ENCODE measurements around the gene NBEAL2.

Gene NBEAL2, protein sequence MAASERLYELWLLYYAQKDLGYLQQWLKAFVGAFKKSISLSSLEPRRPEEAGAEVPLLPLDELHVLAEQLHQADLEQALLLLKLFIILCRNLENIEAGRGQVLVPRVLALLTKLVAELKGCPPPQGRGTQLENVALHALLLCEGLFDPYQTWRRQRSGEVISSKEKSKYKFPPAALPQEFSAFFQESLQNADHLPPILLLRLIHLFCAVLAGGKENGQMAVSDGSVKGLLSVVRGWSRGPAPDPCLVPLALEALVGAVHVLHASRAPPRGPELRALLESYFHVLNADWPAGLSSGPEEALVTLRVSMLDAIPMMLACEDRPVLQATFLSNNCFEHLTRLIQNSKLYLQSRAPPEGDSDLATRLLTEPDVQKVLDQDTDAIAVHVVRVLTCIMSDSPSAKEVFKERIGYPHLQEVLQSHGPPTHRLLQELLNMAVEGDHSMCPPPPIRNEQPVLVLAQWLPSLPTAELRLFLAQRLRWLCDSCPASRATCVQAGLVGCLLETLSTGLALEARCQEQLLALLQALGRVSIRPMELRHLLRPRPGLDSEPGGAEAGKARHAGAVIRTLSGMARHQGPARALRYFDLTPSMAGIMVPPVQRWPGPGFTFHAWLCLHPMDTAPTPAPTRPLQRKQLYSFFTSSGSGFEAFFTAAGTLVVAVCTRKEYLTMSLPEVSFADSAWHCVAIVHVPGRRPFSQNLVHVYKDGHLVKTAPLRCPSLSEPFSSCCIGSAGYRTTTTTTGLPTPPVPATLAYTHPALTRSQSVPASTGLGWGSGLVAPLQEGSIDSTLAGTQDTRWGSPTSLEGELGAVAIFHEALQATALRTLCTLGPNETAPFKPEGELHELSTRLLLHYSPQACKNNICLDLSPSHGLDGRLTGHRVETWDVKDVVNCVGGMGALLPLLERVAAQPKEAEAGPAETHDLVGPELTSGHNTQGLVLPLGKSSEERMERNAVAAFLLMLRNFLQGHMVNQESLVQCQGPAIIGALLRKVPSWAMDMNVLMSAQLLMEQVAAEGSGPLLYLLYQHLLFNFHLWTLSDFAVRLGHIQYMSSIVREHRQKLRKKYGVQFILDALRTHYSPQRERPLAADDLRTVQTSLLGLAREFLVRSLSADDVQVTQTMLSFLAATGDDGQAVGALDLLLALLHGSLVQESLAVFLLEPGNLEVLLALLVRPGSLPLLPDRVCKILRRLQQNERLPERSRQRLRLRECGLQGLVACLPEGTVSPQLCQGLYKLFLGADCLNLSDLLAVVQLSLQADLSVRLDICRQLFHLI (N-terminal part only)

DNA sequence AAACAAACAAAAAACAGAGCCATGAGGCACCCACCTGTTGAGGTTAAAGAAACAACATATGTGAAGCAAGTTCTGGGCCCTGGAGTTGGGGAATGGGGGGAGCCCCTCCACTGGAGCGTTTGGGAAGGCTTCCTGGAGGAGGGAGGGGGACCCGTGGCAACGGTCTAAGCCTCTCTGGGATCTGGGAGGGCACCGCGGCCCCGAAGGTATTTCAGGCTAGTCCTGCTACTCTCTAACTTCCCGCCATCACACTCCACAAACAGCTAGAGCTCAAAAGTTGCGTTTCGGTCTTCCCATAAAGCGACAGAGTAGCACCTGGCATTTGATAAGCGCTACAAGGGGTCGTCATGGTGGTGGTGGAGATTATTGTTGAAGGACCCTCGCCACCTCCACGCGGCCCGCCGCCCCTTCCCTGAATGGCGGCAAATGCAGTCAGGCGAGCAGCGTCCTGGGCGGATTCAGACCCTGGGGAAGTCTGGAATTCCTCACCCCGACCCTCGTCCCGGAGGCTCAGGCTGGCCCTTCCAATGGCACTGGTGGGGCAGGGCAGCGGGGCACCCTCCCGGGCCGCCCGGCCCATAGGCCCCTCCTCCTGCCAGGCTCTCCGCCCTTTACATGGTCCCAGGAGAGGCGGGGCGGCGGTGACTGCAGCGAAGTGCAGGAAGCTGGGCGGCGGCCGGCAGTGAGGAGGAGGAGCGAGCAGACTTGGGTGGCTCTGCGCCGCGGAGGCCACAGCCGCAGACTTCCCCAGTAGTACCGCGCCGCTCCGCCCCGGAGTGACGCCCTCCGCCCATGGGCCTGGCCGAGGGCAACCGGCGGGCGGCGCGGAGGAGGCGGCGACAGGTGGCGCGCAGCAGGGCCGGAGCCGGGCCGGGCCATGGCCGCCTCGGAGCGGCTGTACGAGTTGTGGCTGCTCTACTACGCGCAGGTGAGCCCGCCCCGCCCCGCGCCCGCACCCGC lies at the start of gene NBEAL2:
Gene NBEAL2, plus strand, starts transcription at position 682 of the 960 bp plus-strand sequence. Its CDS starts 196 bp downstream, at position 878.
- DNase-seq (ENCODE audit: low read depth): peak; percentile 95

DNA sequence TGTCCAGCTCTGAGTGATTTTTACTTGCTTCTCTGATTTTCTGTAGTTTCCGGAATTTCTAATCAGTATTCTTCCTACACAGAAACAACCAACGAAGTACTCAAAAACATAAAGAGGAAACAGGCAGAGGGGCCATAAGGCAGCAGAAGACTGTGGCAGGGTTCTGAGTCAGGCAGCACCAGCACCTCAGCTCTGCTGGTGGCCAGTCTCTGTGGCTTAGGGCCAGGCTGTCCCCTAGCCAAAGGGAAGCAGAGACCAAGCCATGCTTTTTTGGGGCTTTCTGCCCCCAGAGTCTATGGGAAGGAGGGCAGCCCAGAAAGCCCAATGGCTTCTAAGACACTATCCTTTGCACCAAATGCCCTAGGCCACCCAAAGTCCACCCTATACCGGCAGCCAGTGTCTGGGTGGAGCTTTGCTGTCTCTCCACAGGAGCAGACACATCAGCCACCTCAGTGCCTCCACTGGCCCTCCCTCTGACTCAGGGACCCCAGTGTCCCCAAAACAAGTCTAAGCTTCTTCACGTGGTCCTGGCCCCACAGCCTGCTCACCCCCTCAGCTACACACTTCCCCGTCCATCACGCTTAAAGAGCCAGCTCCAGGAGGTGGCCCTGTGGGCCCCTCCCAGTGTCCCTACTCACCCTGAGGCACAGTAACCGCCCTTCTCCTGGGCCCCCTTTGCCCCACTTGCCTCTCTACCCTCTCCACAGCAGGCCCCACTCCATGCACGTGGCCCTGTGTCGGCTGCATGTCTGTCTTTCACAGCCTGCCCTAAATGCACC lies 49.1 kb upstream of the NBEAL2 start:
- DNase-seq (ENCODE audit: low read depth): no peak

GRCh38 chr3:46930945-46931403 lies 48.5 kb upstream of the NBEAL2 start:
- DNase-seq (ENCODE audit: low read depth): no peak

GRCh38 chr3:46931631-46932331 lies 47.7 kb upstream of the NBEAL2 start:
- DNase-seq (ENCODE audit: low read depth): no peak

DNA sequence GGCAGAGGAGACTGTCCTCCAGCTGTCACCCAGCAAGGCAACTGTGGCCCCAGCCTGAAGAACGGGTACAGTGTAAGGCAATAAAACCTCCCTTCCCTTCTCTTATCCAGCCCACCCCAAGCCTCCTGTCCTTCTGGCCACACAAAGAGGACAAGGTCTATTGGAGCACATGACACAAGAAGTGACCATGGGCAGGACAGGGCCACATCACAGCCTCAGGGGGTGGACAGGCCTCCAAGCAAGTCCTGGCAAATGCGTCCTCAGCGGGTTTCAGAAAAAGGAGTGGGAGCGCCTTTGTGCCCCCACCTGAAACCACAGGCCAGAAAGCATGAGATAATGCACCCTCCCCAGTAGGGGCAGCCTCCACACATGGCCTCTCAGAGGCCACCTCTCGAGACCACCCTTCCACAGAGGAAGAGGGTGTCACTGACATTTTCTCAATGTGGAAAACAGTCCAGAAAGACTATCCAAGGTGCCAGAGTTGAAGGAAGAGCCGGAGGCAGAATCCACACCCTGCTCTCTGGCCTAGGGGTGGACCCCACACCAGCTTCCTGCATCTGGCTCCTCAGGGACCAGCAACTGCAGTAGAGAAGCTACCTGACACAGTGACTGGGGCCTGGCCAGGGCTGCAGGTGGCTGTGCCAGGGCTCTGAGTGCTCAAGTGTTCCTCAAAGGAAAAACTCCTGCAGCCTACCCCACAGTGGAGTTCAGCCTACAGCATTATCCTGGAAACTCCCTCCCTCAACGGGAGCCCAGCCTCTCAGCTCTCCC lies 46.8 kb upstream of the NBEAL2 start:
- DNase-seq (ENCODE audit: low read depth): no peak

GRCh38 chr3:46933261-46933660 lies 46.2 kb upstream of the NBEAL2 start:
- no peak for DNase-seq (ENCODE audit: low read depth)

- DNase-seq (ENCODE audit: low read depth): no peak
These were observed 45.4 kb upstream of the NBEAL2 start for GRCh38 chr3:46934072-46934471.

GRCh38 chr3:46934498-46935167 lies 44.8 kb upstream of the NBEAL2 start:
- no peak for DNase-seq (ENCODE audit: low read depth)

- DNase-seq (ENCODE audit: low read depth): no peak
These were observed 44.2 kb upstream of the NBEAL2 start for GRCh38 chr3:46935168-46935858.

- no peak for DNase-seq (ENCODE audit: low read depth)
These were observed 43.4 kb upstream of the NBEAL2 start for GRCh38 chr3:46935989-46936558.

- no peak for DNase-seq (ENCODE audit: low read depth)
These were observed 42.7 kb upstream of the NBEAL2 start for GRCh38 chr3:46936733-46937250.

DNA sequence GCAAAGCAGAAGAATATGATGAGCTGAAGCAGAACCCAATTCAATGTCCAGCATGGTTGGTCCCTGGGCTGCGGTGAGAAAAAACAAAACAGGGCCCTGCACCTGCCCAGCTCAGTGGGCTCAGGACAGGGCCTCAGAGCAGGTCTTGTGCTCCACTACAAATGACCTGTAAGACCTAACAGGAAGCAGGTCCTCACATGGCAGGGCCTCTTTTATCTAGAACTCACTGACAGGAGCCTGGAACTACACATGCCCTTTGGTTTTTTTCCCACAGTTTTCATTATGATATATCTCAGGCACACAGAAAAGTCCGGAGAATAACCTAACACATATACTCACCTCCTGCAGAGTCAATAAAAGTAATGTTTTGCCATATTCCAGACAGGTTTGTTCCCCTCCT lies 41.3 kb upstream of the NBEAL2 start:
- no peak for DNase-seq (ENCODE audit: low read depth)

GRCh38 chr3:46939578-46940445 lies 39.7 kb upstream of the NBEAL2 start:
- no peak for DNase-seq (ENCODE audit: low read depth)

GRCh38 chr3:46942076-46942475 lies 37.4 kb upstream of the NBEAL2 start:
- no peak for DNase-seq (ENCODE audit: low read depth)

DNA sequence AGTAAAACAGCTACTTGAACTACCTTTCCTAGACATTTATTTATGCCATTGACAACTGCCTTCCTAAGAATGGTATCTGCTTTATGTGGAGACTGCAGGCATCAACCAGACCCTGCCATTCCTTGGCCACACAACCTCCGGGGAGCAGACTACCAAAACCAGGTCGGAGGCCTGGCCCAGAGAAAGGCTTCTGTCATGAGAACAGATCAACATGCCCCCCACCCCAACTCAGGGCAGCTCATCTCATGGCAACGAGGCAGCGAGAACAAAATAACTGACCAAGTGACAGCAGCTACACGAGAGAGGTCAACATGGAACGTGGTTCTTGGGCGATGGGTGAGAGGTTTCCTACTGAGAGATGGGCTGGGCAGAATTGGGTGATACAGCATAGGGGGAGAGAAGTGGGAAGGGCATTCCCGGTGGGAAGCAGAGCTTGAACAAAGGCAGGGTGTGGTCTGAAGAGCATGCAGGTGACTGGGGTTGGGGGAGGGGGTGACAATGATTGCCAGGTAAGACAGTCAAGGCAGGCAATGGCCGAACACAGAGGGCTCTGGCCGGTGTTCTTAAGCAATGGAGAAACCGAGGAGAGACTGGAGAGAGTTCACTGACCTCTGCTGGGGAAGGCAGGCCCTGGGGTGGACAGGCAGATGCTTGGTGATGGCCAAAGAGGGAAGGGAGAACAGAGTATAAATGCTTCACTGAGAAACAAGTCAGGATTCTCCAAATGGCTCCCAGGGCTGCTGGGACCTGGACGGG lies 36.8 kb upstream of the NBEAL2 start:
- DNase-seq (ENCODE audit: low read depth): no peak
